ENCODE measurements around the gene GKN1. TPM values are rescaled to one million over a fixed set of nuclear protein-coding genes. Genes with fewer than 3 reads are reported as not detected.

The GKN1 gene
- total and polyA plus RNA-seq, 2 donors (not counting 3 experiments of a cell fraction or from before 2014, with no cell fraction given): not detected

- no peaks in the 10 kb centered on the region for H3K79me2 ChIP-seq (ENCODE audit: control insufficient read depth, insufficient read depth, low read length)
- POLR2A ChIA-PET: no interaction called here
- no peak overlapping the region for H2AFZ ChIP-seq (ENCODE audit: low read depth, low read length)
- no peak overlapping the region for H3K4me2 ChIP-seq (ENCODE audit: insufficient read depth, low read length)
- intact Hi-C loops (cut with micrococcal nuclease) (no loop called here), dilution Hi-C loops (cut with MboI; ENCODE audit: extremely low pct_ligation_motif_present, low sequenced_read_pairs) (loop anchor here (25.0 kb wide), 1 partner anchor 211 kb away; the partner anchor contains the start of gene ARHGAP25)
- H3K9ac ChIP-seq (replicated peaks; ENCODE audit: extremely low read depth, insufficient read depth, low read length): no peak overlapping the region
- TF ChIP-seq POLR2AphosphoS5 (IDR thresholded peaks at IDR 0.05; ENCODE audit: insufficient read depth, low read depth, low read length) (no peak), POLR2A (IDR thresholded peaks at IDR 0.05; ENCODE audit: low read depth, low read length) (no peak), EZH2 (IDR thresholded peaks at IDR 0.05; ENCODE audit: borderline replicate concordance, low read depth, low read length, severe bottlenecking) (no peak), MYC (IDR thresholded peaks at IDR 0.05; ENCODE audit: low read depth, low read length) (no peak), FOS (IDR thresholded peaks at IDR 0.05; ENCODE audit: borderline replicate concordance, insufficient read depth, low read length) (no peak)
- no peaks in the 10 kb centered on the region for H3K9me3 ChIP-seq (replicated peaks; ENCODE audit: control insufficient read depth, insufficient read depth, low read length)
- no peaks in the 10 kb centered on the region for H3K4me1 ChIP-seq (ENCODE audit: control insufficient read depth, extremely low read depth, insufficient read depth, low read length)
- DNase-seq (ENCODE audit: low read depth, low spot score): no peak
- H3K9me1 ChIP-seq (replicated peaks; ENCODE audit: control insufficient read depth, extremely low read depth, insufficient read depth, low read length): no peaks in the 10 kb centered on the region
- H3K27ac ChIP-seq (ENCODE audit: insufficient read depth, low read depth, low read length): no peak overlapping the region
- no peaks in the 10 kb centered on the region for H3K36me3 ChIP-seq (ENCODE audit: control insufficient read depth in 2 of 2, extremely low read depth in 1 of 2, insufficient read depth in 2 of 2, low read length in 2 of 2)
- H3K27me3 ChIP-seq (ENCODE audit: control insufficient read depth in 2 of 2, insufficient read depth in 2 of 2, low read length in 2 of 2): peaks cover 15 to 30% of the 10 kb centered on the region in 2 experiments
- H4K20me1 ChIP-seq (replicated peaks; ENCODE audit: control insufficient read depth, extremely low read depth, insufficient read depth, low read length): no peaks in the 10 kb centered on the region
- BruUV-seq (replicated peaks): no TSS peak
- CTCF ChIA-PET: interaction anchor here (1.3 kb wide), 1 partner anchor 9 kb away, joined by 3 read pairs; no protein-coding TSS in a partner anchor
- no peak overlapping the region for H3K4me3 ChIP-seq (replicated peaks in 1 of 3; ENCODE audit: insufficient read depth in 1 of 3, low read depth in 1 of 3, low read length in 3 of 3)
- no peak for FAIRE-seq
These were observed 25.7 kb upstream of the GKN1 start for GRCh38 chr2:68948710-68949109.

- ChIA-PET POLR2A (no interaction called here), CTCF (interaction anchor here (1.3 to 3.5 kb wide), 2 partner anchors 8 to 27 kb away, joined by 3 to 28 read pairs; no protein-coding TSS in a partner anchor)
- no peak for FAIRE-seq
- Histone ChIP-seq H3K79me2 (ENCODE audit: control insufficient read depth, insufficient read depth, low read length) (no peaks in the 10 kb centered on the region), H3K4me3 (replicated peaks in 1 of 3; ENCODE audit: insufficient read depth in 1 of 3, low read depth in 1 of 3, low read length in 3 of 3) (no peak overlapping the region), H3K27me3 (ENCODE audit: control insufficient read depth in 2 of 2, insufficient read depth in 2 of 2, low read length in 2 of 2) (peaks cover 14 to 27% of the 10 kb centered on the region in 2 experiments), H3K9ac (replicated peaks; ENCODE audit: extremely low read depth, insufficient read depth, low read length) (no peak overlapping the region), H3K9me1 (replicated peaks; ENCODE audit: control insufficient read depth, extremely low read depth, insufficient read depth, low read length) (no peaks in the 10 kb centered on the region), H3K4me2 (ENCODE audit: insufficient read depth, low read length) (no peak overlapping the region), H3K9me3 (replicated peaks; ENCODE audit: control insufficient read depth, insufficient read depth, low read length) (no peaks in the 10 kb centered on the region), H3K36me3 (ENCODE audit: control insufficient read depth in 2 of 2, extremely low read depth in 1 of 2, insufficient read depth in 2 of 2, low read length in 2 of 2) (no peaks in the 10 kb centered on the region), H3K27ac (ENCODE audit: insufficient read depth, low read depth, low read length) (no peak overlapping the region), H4K20me1 (replicated peaks; ENCODE audit: control insufficient read depth, extremely low read depth, insufficient read depth, low read length) (no peaks in the 10 kb centered on the region), H2AFZ (ENCODE audit: low read depth, low read length) (no peak overlapping the region), H3K4me1 (ENCODE audit: control insufficient read depth, extremely low read depth, insufficient read depth, low read length) (no peaks in the 10 kb centered on the region)
- dilution Hi-C loops (cut with MboI; ENCODE audit: extremely low pct_ligation_motif_present, low sequenced_read_pairs): no loop called here
- TF ChIP-seq POLR2A (IDR thresholded peaks at IDR 0.05; ENCODE audit: low read depth, low read length) (no peak), MAX (IDR thresholded peaks at IDR 0.05; ENCODE audit: insufficient read depth, insufficient read length) (no peak), EZH2 (IDR thresholded peaks at IDR 0.05; ENCODE audit: borderline replicate concordance, low read depth, low read length, severe bottlenecking) (no peak), GATA2 (IDR thresholded peaks at IDR 0.05; ENCODE audit: insufficient read depth, insufficient read length, low read depth, low read length) (no peak), CTCF (IDR thresholded peaks at IDR 0.05; ENCODE audit: extremely low read depth in 1 of 2, insufficient read depth in 1 of 2, low read depth in 1 of 2, low read length in 2 of 2) (no peak), FOS (IDR thresholded peaks at IDR 0.05; ENCODE audit: borderline replicate concordance, insufficient read depth, low read length) (no peak), MYC (IDR thresholded peaks at IDR 0.05; ENCODE audit: low read depth, low read length) (no peak), POLR2AphosphoS5 (IDR thresholded peaks at IDR 0.05; ENCODE audit: insufficient read depth, low read depth, low read length) (no peak), JUN (IDR thresholded peaks at IDR 0.05; ENCODE audit: borderline replicate concordance, insufficient read depth, insufficient read length, low read depth) (no peak)
- no peak for DNase-seq (ENCODE audit: low read depth, low spot score)
- intact Hi-C loops (cut with micrococcal nuclease): no loop called here
- BruUV-seq (replicated peaks): no TSS peak
These were observed 22.5 kb upstream of the GKN1 start for GRCh38 chr2:68951899-68952298.

Data from endothelial cell of umbilical vein (primary cell).